ENCODE measurements around the gene U2SURP.

Gene U2SURP

GRCh38 chr3:143001369-143002082 lies at the start of gene U2SURP:
Gene U2SURP, plus strand, starts transcription at chr3:143001570. Its CDS starts 59 bp downstream, at chr3:143001629.
- Histone ChIP-seq H3K9me3 (ENCODE audit: control insufficient read depth, insufficient read depth, low read length) (no peaks in the 10 kb centered on the region), H3K36me3 (ENCODE audit: insufficient read depth, low read length) (no peaks in the 10 kb centered on the region), H3K9ac (ENCODE audit: low read depth, low read length) (peak within 1 kb of the TSS; percentile 87), H3K4me1 (ENCODE audit: insufficient read depth, low read length) (peaks cover 4% of the 10 kb centered on the region)

GRCh38 chr3:142951794-142952193 lies 49.6 kb upstream of the U2SURP start:
- H3K36me3 ChIP-seq (ENCODE audit: insufficient read depth, low read length) = no peaks in the 10 kb centered on the region
- no peaks in the 10 kb centered on the region for H3K9me3 ChIP-seq (ENCODE audit: control insufficient read depth, insufficient read depth, low read length)
- no peak overlapping the region for H3K9ac ChIP-seq (ENCODE audit: low read depth, low read length)
- peaks cover 34% of the 10 kb centered on the region for H3K4me1 ChIP-seq (ENCODE audit: insufficient read depth, low read length)

DNA sequence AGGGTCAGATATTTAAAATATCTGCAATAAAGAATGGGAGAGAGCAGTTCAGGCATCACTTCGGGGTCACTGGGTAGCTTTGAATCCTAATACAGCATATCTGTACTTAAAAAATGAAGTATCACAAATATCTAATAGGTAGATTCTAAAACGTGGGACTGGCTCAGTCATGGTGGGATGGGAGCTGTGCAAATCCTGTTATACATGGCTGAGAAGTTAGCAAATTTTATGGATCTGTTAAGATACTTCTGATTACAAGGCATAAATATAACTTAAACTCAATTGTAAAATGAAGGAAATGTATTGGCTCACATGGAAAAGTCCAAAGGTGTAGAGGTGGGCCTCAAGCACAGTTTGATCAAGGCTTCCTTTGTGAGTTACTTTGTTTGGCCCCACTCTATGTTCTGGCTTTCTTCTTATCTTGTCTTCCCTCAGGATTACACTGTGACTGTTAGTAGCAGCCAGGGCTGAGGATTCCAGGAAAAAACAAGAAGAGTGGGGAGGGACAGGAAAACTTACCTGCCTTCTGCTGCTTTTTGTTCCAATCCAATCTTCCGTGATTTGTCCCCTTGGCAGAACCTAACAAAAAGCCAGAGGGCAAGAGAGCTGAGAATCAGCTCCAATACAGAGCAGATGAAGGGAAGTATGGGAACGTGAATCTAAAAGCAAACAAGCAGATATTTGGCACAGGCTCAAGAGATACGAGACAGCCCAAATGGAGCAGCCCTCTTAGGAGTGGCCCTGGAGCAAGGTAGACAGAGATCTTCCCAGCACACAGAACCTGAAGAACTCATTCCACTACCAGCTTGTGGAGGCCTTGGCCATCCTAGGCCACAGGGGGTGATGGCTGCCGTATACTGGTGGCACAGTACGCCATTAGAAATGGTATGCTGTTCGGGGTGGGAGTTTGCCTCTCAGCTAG lies 48.8 kb upstream of the U2SURP start:
- Histone ChIP-seq H3K9me3 (ENCODE audit: control insufficient read depth, insufficient read depth, low read length) (no peaks in the 10 kb centered on the region), H3K4me1 (ENCODE audit: insufficient read depth, low read length) (peaks cover 34% of the 10 kb centered on the region), H3K9ac (ENCODE audit: low read depth, low read length) (no peak overlapping the region), H3K36me3 (ENCODE audit: insufficient read depth, low read length) (no peaks in the 10 kb centered on the region)

DNA sequence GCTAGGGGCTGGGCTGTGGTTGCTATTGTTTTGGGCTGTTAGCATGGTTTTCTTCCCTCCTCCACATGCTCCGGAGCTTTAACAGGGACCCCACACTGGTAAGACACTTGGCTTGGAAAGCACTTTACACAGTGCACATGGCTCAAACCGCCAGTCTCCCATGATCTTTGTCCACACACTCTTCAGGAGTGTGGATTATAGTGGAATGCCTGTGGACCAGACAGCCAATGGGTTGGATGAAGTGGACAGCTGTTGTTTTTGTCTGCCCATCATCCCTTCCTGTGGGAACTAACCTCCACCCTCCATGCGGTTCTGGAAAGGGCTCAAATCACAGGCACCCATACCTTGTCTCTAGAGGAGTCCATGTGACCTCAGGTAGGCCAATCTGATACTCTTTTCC lies 47.9 kb upstream of the U2SURP start:
- Histone ChIP-seq H3K9me3 (ENCODE audit: control insufficient read depth, insufficient read depth, low read length) (no peaks in the 10 kb centered on the region), H3K9ac (ENCODE audit: low read depth, low read length) (no peak overlapping the region), H3K36me3 (ENCODE audit: insufficient read depth, low read length) (no peaks in the 10 kb centered on the region), H3K4me1 (ENCODE audit: insufficient read depth, low read length) (peaks cover 27% of the 10 kb centered on the region)

DNA sequence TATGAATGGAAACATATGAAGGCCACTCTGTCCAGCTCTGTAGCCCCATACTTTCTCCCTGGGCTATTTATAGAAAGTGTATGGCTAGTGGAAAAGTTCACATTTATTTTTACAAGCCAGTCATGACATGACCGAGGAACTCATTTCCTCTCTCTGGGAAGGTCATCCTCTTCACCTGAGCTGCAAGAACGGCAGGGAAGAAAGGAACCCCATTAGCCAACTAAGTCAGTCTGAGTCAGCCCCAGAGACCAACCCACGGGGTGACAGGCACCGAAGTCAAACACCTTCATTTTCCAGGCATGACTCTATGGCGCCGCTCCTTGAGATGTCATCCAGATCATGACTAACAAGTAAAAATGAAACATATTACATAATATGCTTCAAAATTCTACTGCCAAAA lies 42.7 kb upstream of the U2SURP start:
- no peaks in the 10 kb centered on the region for H3K9me3 ChIP-seq (ENCODE audit: control insufficient read depth, insufficient read depth, low read length)
- peaks cover 5% of the 10 kb centered on the region; the same call in 1 of the 2 replicates for H3K4me1 ChIP-seq (ENCODE audit: insufficient read depth, low read length)
- no peak overlapping the region for H3K9ac ChIP-seq (ENCODE audit: low read depth, low read length)
- H3K36me3 ChIP-seq (ENCODE audit: insufficient read depth, low read length) = no peaks in the 10 kb centered on the region

DNA sequence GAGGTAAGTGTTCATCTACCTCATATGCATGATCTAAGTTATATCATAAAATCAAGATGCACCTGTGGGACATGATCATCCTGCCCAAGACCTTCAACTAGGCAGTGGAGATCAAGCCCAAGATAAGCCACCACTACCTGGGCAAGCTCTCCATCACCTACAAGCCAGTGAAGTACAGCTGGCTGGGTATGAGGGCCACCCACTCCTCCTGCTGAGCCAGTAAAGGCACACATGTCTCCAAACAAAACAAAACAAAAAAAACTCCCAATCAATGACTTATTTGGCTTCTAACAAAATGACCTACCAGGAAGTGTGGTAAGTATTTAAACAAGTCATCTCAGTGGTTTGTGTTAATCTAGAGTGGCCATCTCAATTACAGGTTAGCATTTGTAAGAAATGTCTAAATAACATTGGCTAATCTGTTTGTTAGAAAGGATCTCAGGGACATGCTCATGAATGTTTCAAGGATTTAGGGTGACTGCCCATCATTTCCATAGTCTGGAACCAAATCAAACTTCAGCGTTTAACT lies 41.0 kb upstream of the U2SURP start:
- no peak overlapping the region for H3K9ac ChIP-seq (ENCODE audit: low read depth, low read length)
- no peaks in the 10 kb centered on the region for H3K9me3 ChIP-seq (ENCODE audit: control insufficient read depth, insufficient read depth, low read length)
- peaks cover 5% of the 10 kb centered on the region; the same call in 1 of the 2 replicates for H3K4me1 ChIP-seq (ENCODE audit: insufficient read depth, low read length)
- H3K36me3 ChIP-seq (ENCODE audit: insufficient read depth, low read length) = no peaks in the 10 kb centered on the region

- H3K9ac ChIP-seq (ENCODE audit: low read depth, low read length) = no peak overlapping the region
- no peaks in the 10 kb centered on the region for H3K36me3 ChIP-seq (ENCODE audit: insufficient read depth, low read length)
- H3K4me1 ChIP-seq (ENCODE audit: insufficient read depth, low read length) = no peaks in the 10 kb centered on the region; the same call in 1 of the 2 replicates
- H3K9me3 ChIP-seq (ENCODE audit: control insufficient read depth, insufficient read depth, low read length) = no peaks in the 10 kb centered on the region
Observed at GRCh38 chr3:142961539-142961938, 39.8 kb upstream of the U2SURP start.

DNA sequence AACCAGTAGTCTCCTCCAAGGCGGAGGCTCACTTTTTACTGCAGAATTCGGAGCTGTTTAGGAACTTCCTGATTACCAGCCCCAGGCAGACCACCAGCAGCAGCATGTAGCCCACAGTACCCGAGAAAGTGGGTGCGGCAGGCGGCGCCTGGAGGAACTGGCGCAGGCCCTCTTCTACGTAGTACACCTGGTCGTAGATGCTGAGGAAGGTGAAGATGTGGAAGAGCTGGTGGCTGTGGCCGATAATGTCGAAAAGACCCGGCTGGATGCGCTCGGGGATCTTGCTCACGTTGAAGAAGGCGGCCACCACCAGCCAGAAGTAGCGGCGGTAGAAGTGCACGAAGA lies 39.2 kb upstream of the U2SURP start:
- no peaks in the 10 kb centered on the region for H3K4me1 ChIP-seq (ENCODE audit: insufficient read depth, low read length)
- H3K9me3 ChIP-seq (ENCODE audit: control insufficient read depth, insufficient read depth, low read length) = no peaks in the 10 kb centered on the region
- H3K9ac ChIP-seq (ENCODE audit: low read depth, low read length) = no peak overlapping the region
- H3K36me3 ChIP-seq (ENCODE audit: insufficient read depth, low read length) = no peaks in the 10 kb centered on the region

DNA sequence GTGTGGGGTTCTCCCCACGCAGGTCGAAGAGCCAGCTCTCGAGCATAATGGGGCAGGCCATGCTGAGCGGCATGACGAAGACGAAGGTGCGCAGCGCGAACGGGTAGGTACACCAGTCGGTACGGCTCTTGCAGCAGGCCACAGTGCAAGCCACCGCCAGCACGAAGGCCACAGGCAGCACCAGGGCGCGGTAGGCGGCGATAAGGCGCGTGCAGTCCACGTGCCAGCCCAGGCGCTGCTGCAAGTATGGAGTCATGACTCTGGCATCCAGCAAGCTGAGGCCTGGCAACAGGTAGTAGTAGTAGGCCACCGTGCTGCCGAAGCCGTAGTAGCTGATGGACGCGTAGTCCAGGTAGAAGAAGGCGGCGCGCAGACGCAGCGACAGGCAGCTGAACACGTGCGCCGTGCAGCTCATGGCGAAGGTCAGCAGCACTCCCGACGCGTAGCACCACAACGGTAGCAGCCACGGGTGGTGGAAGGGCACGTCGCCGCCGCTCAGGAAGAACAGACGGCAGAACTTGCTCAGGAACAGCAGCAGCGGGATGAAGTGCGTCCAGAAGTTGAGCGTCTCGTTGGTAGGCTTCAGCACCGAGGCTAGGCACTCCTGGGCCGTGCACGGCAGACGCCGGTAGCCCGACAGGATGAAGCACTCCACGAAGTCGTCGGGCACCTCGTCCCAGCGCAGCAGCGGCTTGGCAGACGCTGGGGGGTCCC lies 38.7 kb upstream of the U2SURP start:
- H3K9ac ChIP-seq (ENCODE audit: low read depth, low read length) = peak overlapping the region; percentile 52
- no peaks in the 10 kb centered on the region for H3K36me3 ChIP-seq (ENCODE audit: insufficient read depth, low read length)
- no peaks in the 10 kb centered on the region for H3K4me1 ChIP-seq (ENCODE audit: insufficient read depth, low read length)
- H3K9me3 ChIP-seq (ENCODE audit: control insufficient read depth, insufficient read depth, low read length) = no peaks in the 10 kb centered on the region

GRCh38 chr3:142963234-142963515 lies 38.2 kb upstream of the U2SURP start:
- Histone ChIP-seq H3K4me1 (ENCODE audit: insufficient read depth, low read length) (no peaks in the 10 kb centered on the region), H3K9ac (ENCODE audit: low read depth, low read length) (peak overlapping the region; percentile 52)

GRCh38 chr3:142963516-142964448 lies 37.6 kb upstream of the U2SURP start, which contains the start of gene PAQR9:
Gene PAQR9, minus strand, starts transcription at chr3:142963674. Its CDS starts 338 bp downstream, at chr3:142963336.
- peak within 1 kb of the TSS; percentile 52 for H3K9ac ChIP-seq (ENCODE audit: low read depth, low read length)
- no peaks in the 10 kb centered on the region for H3K4me1 ChIP-seq (ENCODE audit: insufficient read depth, low read length)
- H3K9me3 ChIP-seq (ENCODE audit: control insufficient read depth, insufficient read depth, low read length) = no peaks in the 10 kb centered on the region
- no peaks in the 10 kb centered on the region for H3K36me3 ChIP-seq (ENCODE audit: insufficient read depth, low read length)

More at GRCh38 chr3:142963234-142963515, 38.2 kb upstream of the U2SURP start:
- no peaks in the 10 kb centered on the region for H3K36me3 ChIP-seq (ENCODE audit: insufficient read depth, low read length)
- H3K9me3 ChIP-seq (ENCODE audit: control insufficient read depth, insufficient read depth, low read length) = no peaks in the 10 kb centered on the region

DNA sequence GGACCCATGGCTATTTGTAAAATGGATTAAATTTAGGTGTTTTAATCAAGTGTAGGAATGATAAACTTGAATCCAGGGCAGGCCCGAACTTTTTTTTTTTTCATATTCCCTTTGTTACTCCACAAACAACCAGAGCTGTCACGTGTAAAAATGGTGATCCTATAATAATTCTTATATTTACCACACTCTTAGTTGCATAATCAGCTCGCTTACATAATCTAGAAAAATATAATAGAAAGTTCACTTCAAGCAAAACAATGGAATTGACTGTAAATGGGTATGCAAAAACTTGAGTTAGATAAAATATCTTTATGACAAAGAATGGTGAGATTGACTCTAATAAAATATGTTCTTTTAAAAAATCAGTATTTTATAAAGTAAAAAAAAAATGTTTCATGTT lies 35.8 kb upstream of the U2SURP start:
- Histone ChIP-seq H3K9ac (ENCODE audit: low read depth, low read length) (no peak overlapping the region), H3K9me3 (ENCODE audit: control insufficient read depth, insufficient read depth, low read length) (no peaks in the 10 kb centered on the region), H3K36me3 (ENCODE audit: insufficient read depth, low read length) (no peaks in the 10 kb centered on the region), H3K4me1 (ENCODE audit: insufficient read depth, low read length) (no peaks in the 10 kb centered on the region)

DNA sequence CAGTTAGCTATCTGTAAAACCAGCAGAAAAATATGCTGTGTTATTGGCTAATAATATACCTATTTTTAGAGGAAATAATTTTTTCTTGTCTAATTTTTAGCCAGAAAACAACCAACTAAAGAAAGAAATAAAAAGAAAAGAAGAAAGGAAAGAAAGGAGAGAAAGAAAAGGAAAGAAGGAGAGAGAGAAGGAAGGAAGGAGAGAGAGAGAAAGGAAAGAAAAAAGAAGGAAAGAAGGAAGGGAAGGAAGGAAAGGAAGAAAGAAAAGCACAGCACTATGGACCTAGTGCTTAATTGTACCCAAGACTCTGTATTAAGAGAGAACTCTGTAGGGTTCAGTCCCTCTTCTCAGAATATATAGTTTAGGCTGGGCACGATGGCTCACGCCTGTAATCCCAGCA lies 34.6 kb upstream of the U2SURP start:
- Histone ChIP-seq H3K9ac (ENCODE audit: low read depth, low read length) (no peak overlapping the region), H3K36me3 (ENCODE audit: insufficient read depth, low read length) (no peaks in the 10 kb centered on the region), H3K4me1 (ENCODE audit: insufficient read depth, low read length) (no peaks in the 10 kb centered on the region), H3K9me3 (ENCODE audit: control insufficient read depth, insufficient read depth, low read length) (no peaks in the 10 kb centered on the region)
